Measurements from ENCODE around the gene PNKP. TPM values are rescaled to one million over a fixed set of nuclear protein-coding genes. Genes with fewer than 3 reads are reported as not detected.
A peak's percentile ranks its signal among the peaks of the same experiment; 100 is the strongest.

PNKP gene
- total RNA-seq, 1 donor from 2014 or later, result 122 TPM

DNA sequence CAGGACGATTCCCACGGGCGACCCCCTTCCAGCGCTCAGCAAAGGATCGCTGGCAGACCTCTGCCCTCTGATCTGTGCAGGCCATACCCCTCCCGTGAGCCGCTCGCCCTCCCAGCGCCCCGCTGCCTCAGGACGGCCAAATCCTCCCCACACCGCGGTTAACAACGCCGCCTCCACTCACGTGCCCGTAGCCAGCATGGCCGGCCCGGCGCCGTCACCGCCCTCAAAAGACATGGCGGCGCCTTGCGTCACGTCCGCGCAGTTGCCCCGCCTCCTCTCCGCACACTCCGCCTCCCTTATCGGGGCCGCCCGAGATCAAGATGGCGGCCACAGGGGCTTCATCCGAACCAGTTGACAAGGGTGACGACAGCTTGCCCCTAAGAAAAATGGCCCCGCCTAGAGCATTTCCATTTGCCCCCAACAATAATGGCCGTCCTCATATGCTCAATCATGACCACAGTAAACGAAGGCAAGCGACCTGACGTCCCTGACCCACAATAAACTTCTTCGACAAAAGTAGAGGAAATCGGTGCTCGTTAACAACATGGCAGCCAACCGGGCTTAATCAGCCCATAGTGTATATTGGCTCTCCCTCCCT, 9.1 kb upstream of the PNKP start:
- DNase-seq (ENCODE audit: low spot score), result peak; percentile 98

GRCh38 chr19:49875857-49876421, 8.6 kb upstream of the PNKP start:
- DNase-seq (ENCODE audit: low spot score), result peak; percentile 77

- no peak for DNase-seq (ENCODE audit: low spot score)
Observed at GRCh38 chr19:49875177-49875576, 7.8 kb upstream of the PNKP start.

DNA sequence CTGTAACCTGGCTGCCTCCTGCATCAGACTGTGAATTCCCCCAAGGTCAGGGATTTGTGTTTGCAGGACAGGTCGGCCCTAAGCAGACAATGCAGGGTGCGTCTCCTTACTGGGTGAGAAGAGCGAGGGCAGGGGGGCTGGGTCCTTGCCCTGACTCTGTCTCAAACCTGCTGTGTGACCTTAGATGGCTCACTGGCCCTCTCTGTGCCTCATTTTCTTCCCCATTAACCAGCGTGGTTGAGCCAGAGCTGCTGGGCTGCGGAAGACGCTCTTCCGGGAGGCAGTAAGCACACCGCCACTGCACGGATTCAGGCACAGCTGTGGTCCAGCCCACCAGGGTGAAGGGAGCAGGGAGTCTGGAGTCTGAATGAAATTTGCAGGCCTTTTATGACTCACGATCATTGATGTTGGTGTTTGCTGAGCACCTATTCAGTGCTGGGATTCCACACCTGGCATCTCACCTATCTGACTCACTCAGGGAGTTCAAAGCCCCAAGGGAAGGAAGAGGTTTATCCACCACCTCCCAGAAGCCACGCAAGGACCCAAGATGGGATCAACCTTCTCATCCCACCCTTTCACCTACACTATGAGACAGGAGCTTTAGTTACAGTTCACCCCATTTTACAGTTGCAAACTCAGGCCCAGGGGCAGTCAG, 7.3 kb upstream of the PNKP start:
- no peak for DNase-seq (ENCODE audit: low spot score)

DNA sequence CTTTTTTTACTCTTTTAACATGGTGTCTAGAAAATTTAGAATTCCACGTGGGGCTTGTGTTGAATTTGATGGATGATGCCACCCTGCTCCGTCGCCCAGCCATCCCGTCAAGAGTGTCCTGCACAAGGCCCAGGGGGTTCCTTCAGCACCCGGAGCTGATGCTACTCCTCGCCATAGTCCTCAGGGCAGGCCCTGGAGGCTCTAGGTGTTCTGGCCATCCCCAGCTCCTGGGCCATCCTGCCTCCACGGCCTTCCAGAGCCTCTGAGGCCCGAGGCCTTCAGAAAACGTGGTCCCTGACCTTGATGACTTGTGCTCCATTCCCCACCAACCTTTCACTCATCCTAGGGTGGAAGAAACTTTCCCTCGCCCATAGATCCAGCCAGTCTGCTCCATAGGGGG, 6.5 kb upstream of the PNKP start:
- DNase-seq (ENCODE audit: low spot score), result no peak

DNA sequence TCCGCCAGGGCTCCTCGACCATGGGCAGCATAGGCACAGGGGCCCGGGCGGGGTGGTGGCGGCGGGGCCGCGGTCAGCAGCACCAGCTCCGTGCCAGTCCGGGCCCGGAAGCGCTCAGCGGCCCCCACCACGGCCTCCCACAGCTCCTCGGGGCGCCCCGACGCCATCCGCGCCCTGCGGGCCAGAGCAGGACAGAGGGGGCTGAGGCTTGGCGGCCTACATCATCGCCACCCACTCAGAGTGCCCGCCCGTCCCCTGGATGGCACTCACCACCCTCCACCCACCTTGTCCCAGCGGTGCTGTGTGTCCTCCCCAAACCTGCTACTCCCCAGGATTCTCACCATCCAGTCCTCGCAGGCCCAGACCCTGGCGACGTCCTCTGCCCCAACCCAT, 5.7 kb upstream of the PNKP start:
- DNase-seq (ENCODE audit: low spot score), result no peak

GRCh38 chr19:49872245-49873128, 5.1 kb upstream of the PNKP start:
- DNase-seq (ENCODE audit: low spot score), result no peak

GRCh38 chr19:49871349-49871985, 4.1 kb upstream of the PNKP start:
- DNase-seq (ENCODE audit: low spot score), result no peak

DNA sequence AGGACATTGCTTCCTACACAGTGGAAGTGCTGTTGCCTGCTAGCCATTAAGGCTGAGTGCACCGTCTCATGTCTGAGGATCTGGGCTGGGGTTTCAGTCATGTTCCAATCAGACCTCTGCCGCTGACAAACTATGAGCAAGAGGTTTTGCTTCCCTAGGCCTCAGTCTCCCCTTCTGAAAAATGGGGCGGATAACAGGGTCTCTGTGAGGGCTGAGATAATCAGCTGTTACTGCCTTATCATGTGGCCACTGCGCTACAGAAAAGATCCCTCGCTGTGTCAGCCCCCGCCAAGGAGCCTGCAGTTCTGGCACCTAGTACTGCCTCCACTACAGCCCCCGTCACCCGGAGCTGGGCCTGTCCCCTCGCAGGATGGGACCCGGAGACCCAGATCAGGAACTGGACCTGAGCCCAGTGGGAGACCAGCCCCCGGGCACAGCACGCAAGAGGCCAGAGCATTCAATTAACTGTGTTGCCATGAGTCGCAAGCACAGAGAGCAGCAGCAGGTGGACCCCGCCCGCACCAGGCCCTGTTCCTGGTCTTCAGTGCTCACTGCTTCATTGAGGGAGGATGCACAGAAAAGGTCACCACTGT, 3.0 kb upstream of the PNKP start:
- no peak for DNase-seq (ENCODE audit: low spot score)

GRCh38 chr19:49869484-49870308, 2.3 kb upstream of the PNKP start:
- DNase-seq (ENCODE audit: low spot score), result peak; percentile 97

DNA sequence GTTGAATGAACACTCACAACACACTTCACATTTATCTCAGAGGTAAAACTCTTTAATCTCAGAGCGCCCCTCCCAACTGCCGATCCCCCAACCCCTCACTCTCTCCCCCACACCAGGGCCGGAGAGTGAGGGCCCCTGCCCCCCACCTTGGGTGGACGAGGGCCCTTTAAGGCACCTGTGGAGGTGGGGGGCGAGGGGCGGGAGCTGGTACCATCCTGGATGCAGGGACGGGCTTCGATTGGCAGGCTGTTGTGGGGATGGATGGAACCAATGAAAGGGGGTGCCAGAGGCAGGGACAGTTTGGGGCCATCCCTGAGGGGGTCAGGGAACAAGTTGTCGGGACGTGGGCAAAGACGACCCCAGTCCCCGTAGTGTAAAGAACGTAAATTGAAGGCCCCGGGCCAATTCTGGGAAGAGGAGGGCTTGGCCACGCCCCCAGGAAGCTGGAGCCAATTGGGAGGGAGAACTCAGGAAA, 1.7 kb upstream of the PNKP start:
- no peak for DNase-seq (ENCODE audit: low spot score)

GRCh38 chr19:49864890-49865289, 2.5 kb downstream of the PNKP start:
- no peak for DNase-seq (ENCODE audit: low spot score)

DNA sequence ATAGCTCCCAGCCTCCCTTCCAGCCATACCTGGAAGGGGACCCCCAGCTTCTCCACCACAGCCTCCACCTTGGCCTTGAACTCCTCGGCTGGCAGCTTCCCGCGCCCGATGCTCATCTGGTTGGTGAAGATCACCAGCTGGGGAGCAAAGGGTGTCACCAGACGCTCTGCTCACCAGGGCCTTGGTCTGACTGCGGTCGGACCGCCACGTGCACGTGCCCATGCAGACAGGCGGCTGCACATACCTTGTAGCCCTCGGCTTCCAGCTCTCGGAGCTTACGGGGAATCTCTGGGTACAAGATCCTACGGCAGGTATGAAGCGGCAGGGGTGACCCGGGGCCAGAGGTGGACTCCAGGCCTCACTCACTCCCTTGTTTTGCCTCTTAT, 3.4 kb downstream of the PNKP start:
- DNase-seq (ENCODE audit: low spot score), result no peak

GRCh38 chr19:49863254-49863934, 4.0 kb downstream of the PNKP start:
- peak; percentile 42 for DNase-seq (ENCODE audit: low spot score)

DNA sequence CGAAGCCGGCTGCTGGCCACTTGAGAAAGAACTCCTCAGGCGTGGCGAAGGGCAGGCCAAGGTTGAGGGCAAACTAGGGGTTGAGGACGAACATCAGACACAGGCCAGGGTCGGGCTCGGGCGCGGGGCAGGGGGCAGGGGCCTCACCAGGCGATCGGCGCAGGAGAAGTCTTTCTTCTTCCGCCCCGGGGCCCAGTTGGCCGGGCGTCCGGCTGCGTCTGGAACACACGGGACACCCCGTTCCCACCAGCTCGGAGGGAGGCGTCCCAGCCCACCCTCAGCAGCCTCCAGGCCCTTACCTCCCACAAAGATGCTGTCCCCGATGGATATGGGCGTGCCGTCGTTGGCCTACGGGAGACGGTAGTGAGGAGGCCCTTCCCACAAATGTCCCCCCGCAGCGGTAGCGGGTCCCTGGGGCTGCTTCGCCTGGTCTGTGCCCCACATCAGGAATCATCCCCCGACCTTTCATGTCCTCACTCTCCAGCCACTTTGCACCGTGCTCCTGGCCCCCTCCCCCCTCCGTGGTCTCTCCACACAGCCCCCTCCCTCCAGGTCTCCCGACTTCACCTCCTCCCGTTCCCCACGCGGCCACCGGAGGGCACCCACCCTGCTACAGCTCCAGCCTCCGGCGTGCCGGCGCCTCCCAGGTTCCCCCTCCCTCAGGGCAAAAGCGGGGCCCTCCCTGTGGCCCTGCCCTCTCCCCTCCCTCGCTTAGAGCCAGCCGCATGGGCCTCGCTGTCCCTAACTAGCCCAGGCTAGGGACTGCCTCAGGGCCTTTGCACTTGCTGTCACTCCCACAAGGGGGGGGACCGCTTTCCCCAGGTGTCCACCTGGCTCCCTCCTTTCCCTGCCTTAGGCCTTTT, 4.8 kb downstream of the PNKP start:
- DNase-seq (ENCODE audit: low spot score), result no peak

GRCh38 chr19:49861541-49862378, 5.6 kb downstream of the PNKP start:
- no peak for DNase-seq (ENCODE audit: low spot score)

DNA sequence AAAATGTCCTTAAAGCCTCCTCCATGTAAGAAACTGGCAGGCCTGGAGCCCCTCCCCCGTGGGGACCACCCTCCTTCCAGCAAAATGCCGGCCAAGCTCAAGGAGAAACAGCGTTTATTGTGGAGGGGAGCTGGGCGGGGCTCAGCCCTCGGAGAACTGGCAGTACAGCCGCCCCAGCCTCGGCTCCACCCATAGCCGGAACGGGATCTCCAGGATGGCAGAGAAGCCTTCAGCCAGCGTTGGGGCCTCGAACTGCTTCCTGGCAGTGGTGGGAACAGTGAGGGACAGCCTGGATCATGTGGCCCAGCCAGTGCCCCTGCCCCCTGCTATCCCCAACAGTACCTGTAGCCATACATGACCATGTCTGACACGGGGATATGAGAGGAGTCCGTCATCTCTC, 6.3 kb downstream of the PNKP start:
- peak; percentile 61 for DNase-seq (ENCODE audit: low spot score)

All from ureter (tissue), 1 donor.